ENCODE data around the gene IL6ST.
"Not testable (repeated sequence)": the region's sequence is repeated elsewhere in the genome, so short reads cannot be mapped to it uniquely, and the experiment has no call there.

- not testable (repeated sequence) for TF ChIP-seq EZH2 (IDR thresholded peaks at IDR 0.05; ENCODE audit: insufficient read depth, poor library complexity, severe bottlenecking); EZH2phosphoT487 (IDR thresholded peaks at IDR 0.05; ENCODE audit: insufficient read depth, low read depth)
These were observed 57.2 kb downstream of the IL6ST start for GRCh38 chr5:55937598-55937997.

All from GM23248 (cell line).